HG03135 (cell line): Measurements from ENCODE around the gene VEPH1.

ENCODE experiments used
- ATAC-seq: cut with Tn5 transposase; IDR thresholded peaks from one replicate; pipeline ENCODE4 v1.9.1; 2021; ENCODE audit warnings: mild to moderate bottlenecking, moderate library complexity; ENCODE audit not compliant: unreplicated experiment

VEPH1 gene

DNA sequence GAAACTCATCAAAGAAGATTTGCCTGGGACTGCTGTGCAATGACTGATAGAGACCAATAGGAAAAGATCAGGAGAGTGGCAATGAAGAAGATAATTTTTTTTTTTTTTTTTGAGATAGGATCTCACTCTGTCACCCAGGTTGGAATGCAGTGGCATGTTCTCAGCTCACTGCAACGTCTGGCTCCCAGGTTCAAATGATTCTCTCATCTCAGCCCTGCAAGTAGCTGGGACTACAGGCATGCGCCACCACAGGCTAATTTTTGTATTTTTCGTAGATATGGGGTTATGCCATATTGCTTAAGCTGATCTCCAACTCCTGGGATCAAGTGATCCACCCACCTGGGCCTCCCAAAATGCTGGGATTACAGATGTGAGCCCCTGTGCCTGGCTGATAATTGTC, 226.4 kb downstream of the VEPH1 start:
- ATAC-seq = no peak

DNA sequence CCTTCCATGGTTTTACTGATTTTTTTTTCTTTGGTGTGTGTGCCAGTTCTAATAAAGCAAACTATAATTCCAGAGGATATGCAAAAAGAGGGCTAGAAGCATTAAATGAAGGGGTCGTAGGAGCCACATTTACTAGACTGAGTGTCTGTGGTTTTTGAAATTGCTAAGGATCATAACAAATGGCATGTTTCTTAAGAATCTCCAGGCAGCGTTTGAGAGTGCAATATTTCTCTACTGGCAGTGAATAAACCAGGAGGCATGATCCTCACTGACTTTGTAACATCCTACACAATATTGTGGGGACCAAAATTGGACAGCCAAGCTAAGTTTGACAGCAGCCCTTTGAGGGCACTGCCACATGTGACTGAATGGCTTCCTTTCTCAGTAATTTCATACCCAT, 227.4 kb downstream of the VEPH1 start:
- no peak for ATAC-seq

DNA sequence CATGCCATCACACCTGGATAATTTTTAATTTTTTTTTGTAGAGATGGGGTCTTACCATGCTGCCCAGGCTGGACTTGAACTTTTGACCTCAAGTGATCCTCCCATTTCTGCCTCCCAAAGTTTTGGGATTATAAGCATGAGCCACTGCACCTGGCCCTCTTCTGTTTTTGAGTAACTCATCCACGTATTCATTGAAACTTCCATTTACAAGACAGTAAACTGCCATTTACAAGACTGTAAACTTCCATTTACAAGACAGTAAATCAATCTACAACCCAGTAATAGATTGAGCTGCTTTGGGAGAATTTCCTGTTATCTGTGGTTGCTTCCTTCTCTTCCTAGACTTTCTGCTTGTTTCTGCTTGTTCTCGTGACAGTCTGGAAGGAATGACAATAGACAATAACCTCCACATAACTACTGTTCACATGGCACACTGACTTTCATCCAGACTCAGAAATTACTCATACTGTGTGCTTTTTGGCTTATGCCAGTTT, 228.5 kb downstream of the VEPH1 start:
- ATAC-seq = no peak

DNA sequence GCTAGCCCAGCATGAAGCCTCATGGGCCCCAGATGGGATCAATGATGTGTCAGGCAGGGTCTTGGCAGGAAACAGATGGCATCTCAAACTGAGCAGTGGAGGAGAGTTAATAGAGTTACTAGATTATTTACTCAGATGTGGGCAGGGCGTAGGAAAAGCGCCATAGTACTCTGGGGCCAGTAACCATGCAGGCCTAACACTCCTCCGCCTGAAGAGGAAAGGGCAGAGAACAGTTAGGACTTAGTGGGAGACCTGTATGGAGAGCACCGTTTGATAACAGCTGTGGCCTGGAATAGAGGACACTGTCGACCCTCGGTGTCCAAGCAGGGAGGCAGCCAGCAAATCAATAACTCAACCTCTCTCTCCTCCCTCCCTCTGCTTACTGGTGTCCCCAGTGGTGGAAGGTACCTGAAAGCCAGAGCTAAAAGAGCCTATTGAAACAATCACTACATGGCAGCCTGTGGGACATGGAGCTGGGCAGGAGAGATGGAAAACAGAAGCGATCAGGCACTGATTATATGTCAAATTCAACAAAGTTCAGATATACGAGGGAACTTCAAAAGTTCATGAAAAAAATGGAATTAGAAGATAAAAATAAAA, 231.8 kb downstream of the VEPH1 start:
- no peak for ATAC-seq

DNA sequence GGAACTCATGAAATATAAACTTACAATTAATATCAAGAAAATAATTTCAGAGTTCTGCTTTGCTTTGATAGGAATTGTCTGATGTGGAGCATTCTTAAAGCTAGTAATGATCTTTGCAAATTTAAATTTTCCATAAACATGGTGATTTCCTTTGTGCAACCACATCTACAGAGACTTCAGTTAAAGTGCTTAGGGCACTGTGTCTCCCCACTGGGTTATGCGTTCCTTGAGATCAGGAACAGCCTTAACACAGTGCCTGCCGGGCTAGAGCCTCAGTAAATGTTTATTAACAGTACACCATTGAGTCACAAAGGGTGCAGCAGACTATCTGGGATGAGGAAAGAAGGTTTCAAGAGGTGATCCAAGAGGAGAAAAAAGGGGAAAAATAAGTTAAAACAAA, 235.2 kb downstream of the VEPH1 start:
- no peak for ATAC-seq

DNA sequence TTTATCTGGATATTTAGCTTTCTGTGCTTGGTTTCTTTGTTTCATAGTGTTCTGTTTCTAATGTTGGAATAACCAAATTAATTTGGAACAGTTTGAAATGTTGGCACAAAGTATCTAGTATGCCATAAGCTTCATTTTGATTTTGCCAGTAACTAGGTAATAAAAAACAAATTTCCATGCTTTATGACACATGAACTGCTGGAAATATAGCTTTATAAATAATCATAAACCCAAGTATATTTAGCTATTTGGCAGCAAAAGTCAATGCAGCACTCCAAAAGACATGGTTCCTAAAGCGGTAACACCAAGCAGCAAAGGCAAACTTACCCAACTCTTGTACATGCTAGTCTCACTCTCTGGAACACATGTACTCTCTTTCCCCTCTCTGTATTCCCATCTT, 237.3 kb downstream of the VEPH1 start:
- no peak for ATAC-seq

DNA sequence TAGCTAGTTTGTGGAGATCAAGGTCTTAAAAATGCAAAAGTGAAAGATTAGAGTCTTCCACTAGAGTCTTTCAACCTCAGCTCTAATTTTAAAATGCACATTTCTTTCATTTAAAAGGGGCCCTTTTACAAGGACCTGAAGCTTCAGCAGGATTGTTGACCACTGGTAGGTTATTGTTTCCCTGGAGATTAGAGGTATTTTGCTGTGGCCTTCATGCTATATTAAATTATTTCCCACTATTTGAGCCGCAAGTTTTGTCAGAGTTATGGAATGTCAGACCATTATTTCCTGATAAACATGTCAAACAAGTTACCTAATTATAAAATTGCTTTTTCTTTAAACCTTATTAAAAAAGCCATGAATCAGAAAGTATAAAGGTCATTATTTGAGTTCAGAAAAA, 240.2 kb downstream of the VEPH1 start:
- ATAC-seq = no peak

DNA sequence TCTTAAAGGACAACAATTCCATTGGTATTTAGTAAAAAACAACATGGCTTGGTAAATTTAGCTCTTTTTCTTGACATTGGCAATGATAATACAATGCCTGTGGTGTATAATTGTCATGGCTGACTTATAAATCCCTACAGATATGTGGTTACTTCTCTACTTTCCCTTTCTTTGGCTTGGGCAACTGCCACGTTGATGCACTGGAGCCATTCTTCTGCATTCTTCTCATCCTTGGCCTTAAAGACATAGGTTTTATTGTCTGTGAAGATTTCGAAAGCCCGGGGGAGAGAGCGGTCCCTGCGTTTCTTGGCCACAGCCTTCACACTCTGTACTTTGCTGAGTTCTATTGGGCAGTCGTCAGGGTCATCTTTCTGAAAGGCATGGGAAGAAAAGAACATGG, 242.2 kb downstream of the VEPH1 start:
- no peak for ATAC-seq

DNA sequence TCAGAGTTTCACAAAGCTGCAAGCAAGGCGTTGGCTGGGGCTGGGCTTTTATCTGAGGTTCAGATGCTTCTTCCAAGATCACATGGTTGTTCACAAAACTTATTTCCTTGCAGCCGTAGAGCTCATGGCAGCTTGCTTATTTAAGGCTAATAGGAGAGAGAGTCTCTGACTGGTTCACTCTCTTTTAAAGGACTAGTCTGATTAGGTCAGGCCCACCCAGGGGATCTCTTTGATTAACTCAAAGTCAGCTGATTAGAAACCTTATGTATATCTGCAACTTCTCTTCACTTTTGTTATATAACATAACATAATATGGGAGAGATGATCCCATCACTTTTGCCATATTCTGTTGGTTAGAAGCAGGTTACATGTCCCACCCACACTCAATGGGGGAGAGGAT, 243.4 kb downstream of the VEPH1 start:
- ATAC-seq = no peak

DNA sequence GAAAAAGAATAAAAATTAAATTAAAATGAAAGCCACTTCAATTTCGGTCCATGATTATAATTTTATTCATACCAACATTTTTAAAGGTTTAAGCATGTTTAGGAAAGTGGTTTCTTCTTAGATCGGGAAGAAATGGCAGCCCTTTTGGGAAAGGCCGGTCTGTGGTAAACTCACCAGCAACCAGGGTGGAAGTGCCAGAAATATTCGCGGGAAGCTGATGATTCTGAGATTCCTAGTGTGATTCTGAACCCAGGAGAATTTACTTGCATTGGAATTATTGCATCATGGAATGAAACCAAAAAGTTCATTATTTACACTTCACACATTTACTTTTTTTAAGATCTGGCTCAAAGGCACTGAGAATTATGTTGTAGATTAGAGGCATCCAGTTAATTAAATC, 246.1 kb downstream of the VEPH1 start:
- ATAC-seq = no peak

DNA sequence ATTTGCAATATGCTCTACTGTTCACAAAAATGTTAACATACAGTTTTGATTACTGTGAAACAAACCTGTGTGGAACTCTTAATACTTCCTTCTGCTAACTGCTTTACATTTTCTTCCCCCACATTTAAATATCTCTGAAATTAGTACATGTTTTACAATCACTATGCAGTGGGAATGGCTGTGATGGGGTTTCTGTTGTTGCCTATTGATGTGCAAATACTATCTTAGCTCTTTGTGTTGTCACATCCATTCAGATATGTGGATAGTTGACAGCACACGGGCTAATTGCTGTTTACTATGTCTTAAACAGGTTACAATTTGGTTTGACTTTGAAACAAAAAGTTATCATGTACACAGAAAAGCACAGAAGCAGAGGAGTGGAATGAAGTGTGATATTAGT, 247.4 kb downstream of the VEPH1 start:
- ATAC-seq = no peak

DNA sequence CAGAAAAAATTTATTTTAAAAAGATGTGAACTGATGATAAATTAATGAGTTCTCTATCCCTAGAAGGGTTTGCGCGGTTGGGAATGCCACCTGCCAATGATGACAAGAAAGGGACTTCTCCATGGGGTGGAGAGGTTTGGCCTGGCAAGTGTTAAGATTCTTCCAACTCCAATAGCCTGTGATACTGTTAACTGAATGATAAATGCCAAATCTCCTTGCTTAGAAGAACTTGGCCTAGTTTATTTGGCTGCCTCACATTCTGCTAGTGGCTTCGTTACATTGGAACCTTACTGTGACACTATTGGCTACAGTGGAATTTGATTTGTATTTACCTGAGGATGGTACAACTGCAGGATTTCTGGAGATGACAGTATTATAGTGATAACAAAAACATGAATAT, 251.5 kb downstream of the VEPH1 start:
- no peak for ATAC-seq

DNA sequence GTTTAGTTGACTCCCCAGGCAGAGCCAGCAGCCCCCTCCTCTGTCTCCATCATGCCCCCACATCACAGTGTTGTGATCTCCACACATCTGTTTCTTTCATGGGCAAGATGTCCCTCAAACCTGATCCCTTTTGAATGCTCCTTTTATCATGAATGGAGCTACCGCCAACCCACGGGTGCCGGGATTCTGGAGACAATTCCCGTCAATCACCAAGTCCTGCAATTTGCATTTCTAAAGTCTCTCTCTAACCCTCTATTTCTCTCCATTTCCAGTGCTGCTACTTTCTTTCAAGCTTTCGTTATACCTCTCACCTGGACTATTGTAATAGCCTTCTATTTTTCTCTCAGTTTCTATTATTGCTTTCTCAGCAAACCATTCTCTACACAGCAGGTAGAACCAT, 253.6 kb downstream of the VEPH1 start:
- ATAC-seq = no peak

DNA sequence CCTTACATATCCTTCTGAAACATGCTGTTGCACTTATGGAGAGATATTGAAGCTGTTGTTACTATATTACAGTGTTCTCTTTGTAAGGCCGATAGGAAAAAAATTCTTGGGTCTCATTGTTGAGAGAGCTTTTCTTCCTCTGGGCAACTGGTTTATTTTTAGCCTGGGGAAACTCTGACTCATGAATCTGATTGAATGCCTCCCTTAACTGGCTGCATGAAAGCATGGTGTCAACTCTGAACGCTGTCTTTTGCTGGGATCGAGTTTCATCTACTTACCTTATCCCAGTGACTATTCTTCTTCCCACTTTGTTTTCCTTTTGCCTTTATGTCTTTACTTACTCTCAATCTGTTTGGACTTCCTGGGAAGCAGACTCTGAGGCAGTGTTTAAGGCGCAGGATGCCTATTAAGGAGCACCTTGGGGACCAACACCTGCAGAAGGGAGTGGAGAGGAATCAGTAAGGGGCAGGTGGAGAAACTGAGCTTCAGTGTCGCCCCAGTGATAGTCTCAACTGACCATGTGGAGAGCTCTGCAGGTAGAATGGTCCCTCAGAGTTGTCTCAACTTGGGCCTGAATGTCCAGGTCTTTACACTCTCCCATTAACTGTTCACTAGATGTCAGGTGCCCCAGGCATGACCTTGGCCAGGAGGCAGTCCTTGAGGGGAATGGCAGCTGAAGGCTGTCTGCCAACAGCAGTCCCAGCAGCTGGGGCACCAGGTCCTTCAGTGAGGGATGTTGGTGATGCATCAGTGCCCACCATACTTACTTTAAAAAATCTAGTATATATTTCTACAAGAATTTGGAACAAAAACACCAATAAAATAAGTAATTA, 254.4 kb downstream of the VEPH1 start:
- ATAC-seq = no peak

DNA sequence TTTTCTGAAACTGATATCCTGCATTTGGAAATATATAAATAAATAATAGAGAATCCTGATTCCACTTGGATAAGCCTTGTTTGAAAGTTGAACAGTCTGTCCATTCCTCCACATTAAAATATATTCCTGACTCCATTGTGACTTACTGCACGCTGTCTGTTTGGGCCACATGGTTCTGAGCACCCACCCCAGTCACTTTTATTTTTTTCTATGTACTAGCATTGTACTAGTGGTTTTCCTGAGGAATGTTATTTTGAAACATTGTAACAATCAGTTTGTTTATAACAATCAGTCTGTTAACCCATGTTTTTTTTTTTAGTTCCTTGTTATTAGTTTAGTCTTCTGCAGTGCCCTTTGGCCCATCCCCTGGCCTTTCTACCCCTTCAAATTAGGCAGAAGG, 255.8 kb downstream of the VEPH1 start:
- ATAC-seq = no peak

DNA sequence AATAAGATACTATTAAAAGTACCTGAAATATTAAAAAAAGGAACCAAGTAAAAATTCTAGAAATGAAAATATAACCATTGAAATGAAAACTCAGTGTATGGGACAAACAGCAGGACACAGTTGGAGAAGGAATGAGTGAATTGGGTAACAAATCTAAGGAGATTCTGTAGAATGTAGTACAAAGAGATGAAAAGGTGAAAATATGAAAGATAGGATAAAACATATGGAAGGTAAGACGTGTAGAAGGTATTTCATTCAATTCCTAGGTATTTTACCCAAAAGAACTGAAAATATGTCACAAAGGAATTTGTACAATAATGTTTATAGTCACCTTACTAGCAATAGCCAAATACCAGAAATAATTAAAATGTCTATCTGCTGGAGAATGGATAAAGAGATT, 260.4 kb downstream of the VEPH1 start:
- ATAC-seq = no peak

DNA sequence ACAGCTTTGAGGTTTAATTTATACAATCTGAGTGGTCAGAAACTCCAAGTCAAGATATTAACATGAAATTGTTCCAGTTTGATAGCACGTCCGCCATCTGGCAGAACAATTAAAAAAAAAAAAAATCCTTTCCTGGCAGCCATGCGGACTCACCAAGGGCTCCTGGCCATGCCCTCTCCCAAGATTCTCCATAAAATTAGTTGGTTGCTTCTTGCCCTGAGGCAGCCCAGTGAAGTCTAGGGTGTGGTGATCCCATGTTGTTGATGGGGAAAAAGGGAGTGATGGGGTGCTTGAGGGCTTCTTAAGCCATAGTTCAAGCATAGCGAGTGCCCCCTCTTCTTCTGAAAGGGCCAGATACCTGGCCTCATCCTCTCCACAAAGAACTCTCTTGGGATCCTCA, 261.6 kb downstream of the VEPH1 start:
- no peak for ATAC-seq

DNA sequence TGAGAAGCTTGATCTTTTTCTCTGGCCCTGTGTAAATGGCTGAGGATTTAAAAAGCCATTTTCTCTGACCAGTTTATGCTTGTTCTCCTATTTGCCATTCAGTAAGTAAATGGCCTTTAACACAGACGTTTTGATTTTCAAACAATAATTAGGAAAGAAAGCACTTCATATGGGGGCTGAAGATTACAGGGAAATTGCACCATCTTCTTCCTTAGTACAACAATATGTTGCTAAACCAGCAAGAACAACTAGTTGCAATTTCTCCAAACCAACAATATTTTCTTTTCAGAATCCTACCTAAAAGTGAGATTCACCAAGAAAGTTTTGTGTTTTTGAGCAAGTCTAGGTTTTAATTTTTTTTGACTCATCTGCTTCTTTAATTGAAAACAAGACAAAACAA, 262.8 kb downstream of the VEPH1 start:
- ATAC-seq = no peak

DNA sequence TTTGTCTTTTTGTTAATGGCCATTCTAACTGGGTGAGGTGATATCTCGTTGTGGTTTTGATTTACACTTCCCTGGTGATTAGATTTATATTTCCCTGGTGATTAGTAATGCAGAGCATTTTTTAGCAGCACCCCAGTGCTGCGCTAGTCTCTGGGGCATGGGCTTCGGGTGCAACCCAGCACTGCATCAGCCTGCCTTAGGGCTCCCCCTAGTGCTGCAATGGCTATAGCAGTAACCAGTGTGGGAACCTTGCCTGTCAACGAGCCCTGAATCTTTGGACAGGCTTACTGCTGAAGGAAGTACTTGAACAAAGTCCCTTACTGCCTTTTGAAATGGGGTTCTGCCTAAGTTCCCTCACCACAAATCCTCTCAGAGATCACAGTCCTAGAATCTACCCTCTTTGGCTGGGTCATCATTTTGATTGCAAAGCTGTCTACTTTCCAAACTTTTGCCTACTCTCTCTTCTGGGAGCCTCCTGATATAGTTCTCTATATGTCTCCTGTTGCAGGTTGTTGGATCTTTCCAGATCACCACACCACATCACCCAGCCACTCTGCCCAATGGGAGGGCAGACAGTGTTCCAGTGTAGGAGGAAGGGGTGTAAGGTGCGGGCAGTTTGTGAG, 264.0 kb downstream of the VEPH1 start:
- peak; percentile 99 for ATAC-seq

DNA sequence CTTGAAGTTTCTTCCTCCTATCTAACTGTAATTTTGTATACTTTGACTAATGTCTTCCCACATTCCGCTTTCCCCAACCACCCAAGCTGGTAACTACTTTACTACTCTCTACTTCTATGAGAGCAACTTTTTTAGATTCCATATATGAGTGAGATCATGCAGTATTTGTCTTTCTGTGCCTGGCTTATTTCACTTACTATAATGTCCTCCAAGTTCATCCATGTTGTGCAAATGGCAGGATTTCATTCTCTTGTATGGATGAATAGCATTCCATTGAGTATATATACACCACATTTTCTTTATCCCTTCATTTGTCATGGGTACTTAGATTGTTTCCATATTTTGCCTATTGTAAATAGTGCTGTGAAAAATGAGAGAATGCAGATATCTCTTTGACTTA, 264.8 kb downstream of the VEPH1 start:
- ATAC-seq = no peak

DNA sequence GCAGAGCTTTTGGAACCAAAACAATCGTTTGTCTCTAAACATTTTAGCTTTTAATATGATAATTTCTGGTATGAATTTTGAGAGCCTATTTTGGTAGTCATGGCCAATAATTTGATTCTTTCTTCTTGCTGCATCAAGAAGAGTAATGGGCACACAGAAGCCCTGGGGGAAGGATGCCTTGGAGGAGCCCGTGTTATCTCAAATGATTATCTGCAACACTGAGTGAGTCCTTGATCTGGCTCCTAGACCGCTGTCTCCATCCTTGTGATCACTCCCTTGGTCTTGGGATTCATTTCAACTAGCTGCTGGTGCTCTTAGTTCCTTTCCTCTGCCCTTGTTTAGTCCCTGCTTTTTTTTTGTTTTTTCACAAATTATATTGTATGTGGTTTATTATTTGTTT, 265.3 kb downstream of the VEPH1 start:
- no peak for ATAC-seq

DNA sequence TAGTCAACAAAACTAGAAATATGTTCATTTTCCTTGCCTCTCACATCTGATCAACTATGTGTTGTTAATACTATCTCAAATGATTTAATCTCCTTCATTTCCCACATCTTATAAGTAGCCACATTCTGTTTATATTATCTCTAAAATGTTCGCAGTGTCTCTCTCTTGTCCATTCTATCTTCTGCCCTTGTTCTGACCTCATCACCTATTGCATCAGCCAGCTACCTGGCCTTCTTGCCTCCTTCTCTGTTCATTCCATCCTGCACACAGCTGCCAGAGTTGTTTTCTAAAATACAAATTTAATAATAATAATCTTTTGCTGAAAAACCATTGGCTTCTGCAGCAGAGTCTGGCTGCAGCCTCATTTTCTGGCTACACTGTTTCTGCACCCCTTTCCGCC, 267.9 kb downstream of the VEPH1 start:
- no peak for ATAC-seq
